ENCODE results near the gene SAMD5.

Gene SAMD5

GRCh38 chr6:147579667-147580066 lies 71.2 kb downstream of the SAMD5 start:
- DNase-seq (ENCODE audit: extremely low spot score): no peak
- TF ChIP-seq CTCF (IDR thresholded peaks at IDR 0.05; ENCODE audit: control extremely low read depth, extremely low read depth, low read depth, missing control alignments): no peak
- ChIA-PET CTCF (no interaction called here), POLR2A (no interaction called here)

- TF ChIP-seq CTCF (IDR thresholded peaks at IDR 0.05; ENCODE audit: control extremely low read depth, extremely low read depth, low read depth, missing control alignments): no peak
- ChIA-PET POLR2A (no interaction called here), CTCF (no interaction called here)
- DNase-seq (ENCODE audit: extremely low spot score): no peak
These were observed 74.5 kb downstream of the SAMD5 start for GRCh38 chr6:147582991-147583390.

- POLR2A ChIA-PET: no interaction called here
- DNase-seq (ENCODE audit: extremely low spot score): no peak
- no peak for TF ChIP-seq CTCF (IDR thresholded peaks at IDR 0.05; ENCODE audit: control extremely low read depth, extremely low read depth, low read depth, missing control alignments)
- CTCF ChIA-PET: no interaction called here
These were observed 76.8 kb downstream of the SAMD5 start for GRCh38 chr6:147585256-147585655.

- DNase-seq (ENCODE audit: extremely low spot score): no peak
- TF ChIP-seq CTCF (IDR thresholded peaks at IDR 0.05; ENCODE audit: control extremely low read depth, extremely low read depth, low read depth, missing control alignments): no peak
- POLR2A ChIA-PET: no interaction called here
- CTCF ChIA-PET: no interaction called here
These were observed 77.6 kb downstream of the SAMD5 start for GRCh38 chr6:147586044-147586443.

GRCh38 chr6:147587907-147588306 lies 79.4 kb downstream of the SAMD5 start:
- ChIA-PET CTCF (no interaction called here), POLR2A (no interaction called here)
- TF ChIP-seq CTCF (IDR thresholded peaks at IDR 0.05; ENCODE audit: control extremely low read depth, extremely low read depth, low read depth, missing control alignments): no peak
- no peak for DNase-seq (ENCODE audit: extremely low spot score)

- ChIA-PET POLR2A (no interaction called here), CTCF (no interaction called here)
- no peak for TF ChIP-seq CTCF (IDR thresholded peaks at IDR 0.05; ENCODE audit: control extremely low read depth, extremely low read depth, low read depth, missing control alignments)
- no peak for DNase-seq (ENCODE audit: extremely low spot score)
These were observed 80.0 kb downstream of the SAMD5 start for GRCh38 chr6:147588469-147588868.

- CTCF ChIA-PET: interaction anchor here (1.4 kb wide), 1 partner anchor 61 kb away, joined by 3 read pairs; no protein-coding TSS in a partner anchor
- no peak for DNase-seq (ENCODE audit: extremely low spot score)
- TF ChIP-seq CTCF (IDR thresholded peaks at IDR 0.05; ENCODE audit: control extremely low read depth, extremely low read depth, low read depth, missing control alignments): no peak
- POLR2A ChIA-PET: no interaction called here
These were observed 81.3 kb downstream of the SAMD5 start for GRCh38 chr6:147589739-147590250.
